Measurements from ENCODE around the gene ATP5PD.

The ATP5PD gene

DNA sequence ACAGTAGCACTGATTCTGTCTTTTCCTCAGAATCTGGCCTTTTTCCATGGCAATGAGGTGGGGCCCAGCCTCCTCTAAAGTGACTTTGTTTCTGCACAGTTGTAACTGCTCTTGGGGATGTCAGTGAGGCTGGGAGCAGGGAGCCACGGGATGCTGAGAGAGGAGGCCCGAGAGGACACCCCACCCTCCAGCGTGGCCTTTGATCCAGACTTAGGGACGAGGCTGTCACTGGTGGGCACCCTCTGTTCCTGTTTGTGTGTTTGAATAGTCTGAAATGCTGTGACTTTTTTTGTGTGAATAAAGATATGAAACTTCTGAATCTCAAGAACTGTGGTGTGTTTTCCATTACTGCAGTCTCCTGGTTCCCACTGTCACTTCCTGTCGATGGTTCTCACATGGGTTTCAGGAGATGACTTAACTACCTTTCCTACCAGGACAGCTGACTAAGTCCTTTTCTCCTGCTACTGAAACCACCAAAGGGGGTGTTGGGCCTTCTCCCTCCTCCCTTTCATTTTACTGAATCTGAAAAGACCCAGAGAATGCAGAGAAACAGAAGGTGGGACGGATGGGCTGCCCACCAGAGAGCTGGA is 18.9 kb upstream of the ATP5PD start:
- H3K36me3 ChIP-seq (ENCODE audit: insufficient read depth, low read length), result peaks cover 22% of the 10 kb centered on the region
- H2AFZ ChIP-seq (ENCODE audit: low read length), result no peak overlapping the region
- no peak overlapping the region for H3K9ac ChIP-seq (ENCODE audit: low read length)
- no peak overlapping the region for H3K4me3 ChIP-seq (ENCODE audit: low read depth, low read length, poor library complexity, severe bottlenecking)
- no peaks in the 10 kb centered on the region for H4K20me1 ChIP-seq (ENCODE audit: insufficient read depth, low read length)
- H3F3A ChIP-seq (ENCODE audit: insufficient read depth, low read length), result no peaks in the 10 kb centered on the region
- no peaks in the 10 kb centered on the region for H3K9me3 ChIP-seq (ENCODE audit: low read length)
- no peaks in the 10 kb centered on the region for H3K79me2 ChIP-seq (ENCODE audit: insufficient read depth, low read length)
- no peak overlapping the region for H3K4me2 ChIP-seq (ENCODE audit: low read length)
- no peak for TF ChIP-seq EZH2 (IDR thresholded peaks at IDR 0.05; ENCODE audit: borderline replicate concordance, low read length)
- TF ChIP-seq, protein P1, sequence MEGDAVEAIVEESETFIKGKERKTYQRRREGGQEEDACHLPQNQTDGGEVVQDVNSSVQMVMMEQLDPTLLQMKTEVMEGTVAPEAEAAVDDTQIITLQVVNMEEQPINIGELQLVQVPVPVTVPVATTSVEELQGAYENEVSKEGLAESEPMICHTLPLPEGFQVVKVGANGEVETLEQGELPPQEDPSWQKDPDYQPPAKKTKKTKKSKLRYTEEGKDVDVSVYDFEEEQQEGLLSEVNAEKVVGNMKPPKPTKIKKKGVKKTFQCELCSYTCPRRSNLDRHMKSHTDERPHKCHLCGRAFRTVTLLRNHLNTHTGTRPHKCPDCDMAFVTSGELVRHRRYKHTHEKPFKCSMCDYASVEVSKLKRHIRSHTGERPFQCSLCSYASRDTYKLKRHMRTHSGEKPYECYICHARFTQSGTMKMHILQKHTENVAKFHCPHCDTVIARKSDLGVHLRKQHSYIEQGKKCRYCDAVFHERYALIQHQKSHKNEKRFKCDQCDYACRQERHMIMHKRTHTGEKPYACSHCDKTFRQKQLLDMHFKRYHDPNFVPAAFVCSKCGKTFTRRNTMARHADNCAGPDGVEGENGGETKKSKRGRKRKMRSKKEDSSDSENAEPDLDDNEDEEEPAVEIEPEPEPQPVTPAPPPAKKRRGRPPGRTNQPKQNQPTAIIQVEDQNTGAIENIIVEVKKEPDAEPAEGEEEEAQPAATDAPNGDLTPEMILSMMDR (IDR thresholded peaks at IDR 0.05; ENCODE audit: low read length), result no peak
- no peak overlapping the region for H3K27ac ChIP-seq (ENCODE audit: low read depth, low read length, poor library complexity, severe bottlenecking)
- no peaks in the 10 kb centered on the region for H3K27me3 ChIP-seq (ENCODE audit: insufficient read depth, low read length)
- H3K9me2 ChIP-seq (ENCODE audit: low read depth, low read length), result no peaks in the 10 kb centered on the region
- no peaks in the 10 kb centered on the region for H3K4me1 ChIP-seq (ENCODE audit: insufficient read depth, low read length, severe bottlenecking)

DNA sequence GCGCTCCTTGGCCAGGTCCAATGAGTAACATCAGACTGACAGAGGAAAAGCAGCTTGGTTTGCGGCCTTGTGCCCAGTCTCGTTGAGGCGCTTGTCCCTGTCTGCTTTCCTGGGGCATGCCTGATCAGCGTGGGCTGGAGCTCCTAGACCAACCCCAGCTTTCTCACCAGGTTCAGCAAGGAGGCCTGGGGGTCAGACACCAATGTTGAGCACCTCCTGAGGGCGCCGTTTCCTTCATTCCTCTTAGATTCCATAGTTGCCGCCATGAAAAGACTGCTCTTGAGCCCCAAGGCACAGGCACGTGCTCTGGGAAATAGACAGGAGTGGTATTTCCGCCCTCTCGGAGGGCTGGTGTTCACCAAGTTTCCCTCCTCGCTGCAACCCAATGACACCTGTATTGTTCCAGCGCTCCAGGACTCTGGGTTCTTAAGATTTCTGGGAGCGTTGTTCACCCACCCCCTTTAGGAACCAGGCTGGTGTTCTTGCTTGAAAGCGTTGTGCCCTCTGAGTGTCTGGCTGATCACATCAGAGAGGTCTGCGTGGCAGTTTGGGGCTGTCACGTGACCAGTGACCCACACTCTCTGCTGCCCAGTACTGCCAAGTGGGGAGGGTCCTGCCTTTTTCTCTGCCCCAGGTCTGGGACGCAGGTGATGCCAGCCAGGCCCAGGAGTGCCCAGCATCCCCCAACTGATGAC is 18.2 kb upstream of the ATP5PD start:
- Histone ChIP-seq H3K9ac (ENCODE audit: low read length) (no peak overlapping the region), H3K4me1 (ENCODE audit: insufficient read depth, low read length, severe bottlenecking) (no peaks in the 10 kb centered on the region), H3F3A (ENCODE audit: insufficient read depth, low read length) (no peaks in the 10 kb centered on the region), H4K20me1 (ENCODE audit: insufficient read depth, low read length) (no peaks in the 10 kb centered on the region), H3K4me3 (ENCODE audit: low read depth, low read length, poor library complexity, severe bottlenecking) (no peak overlapping the region), H2AFZ (ENCODE audit: low read length) (no peak overlapping the region), H3K27me3 (ENCODE audit: insufficient read depth, low read length) (no peaks in the 10 kb centered on the region), H3K9me2 (ENCODE audit: low read depth, low read length) (no peaks in the 10 kb centered on the region), H3K4me2 (ENCODE audit: low read length) (no peak overlapping the region), H3K79me2 (ENCODE audit: insufficient read depth, low read length) (no peaks in the 10 kb centered on the region), H3K27ac (ENCODE audit: low read depth, low read length, poor library complexity, severe bottlenecking) (no peak overlapping the region), H3K9me3 (ENCODE audit: low read length) (no peaks in the 10 kb centered on the region), H3K36me3 (ENCODE audit: insufficient read depth, low read length) (peaks cover 24% of the 10 kb centered on the region)
- TF ChIP-seq EZH2 (IDR thresholded peaks at IDR 0.05; ENCODE audit: borderline replicate concordance, low read length), result no peak
- TF ChIP-seq, protein P1 (IDR thresholded peaks at IDR 0.05; ENCODE audit: low read length), result no peak

DNA sequence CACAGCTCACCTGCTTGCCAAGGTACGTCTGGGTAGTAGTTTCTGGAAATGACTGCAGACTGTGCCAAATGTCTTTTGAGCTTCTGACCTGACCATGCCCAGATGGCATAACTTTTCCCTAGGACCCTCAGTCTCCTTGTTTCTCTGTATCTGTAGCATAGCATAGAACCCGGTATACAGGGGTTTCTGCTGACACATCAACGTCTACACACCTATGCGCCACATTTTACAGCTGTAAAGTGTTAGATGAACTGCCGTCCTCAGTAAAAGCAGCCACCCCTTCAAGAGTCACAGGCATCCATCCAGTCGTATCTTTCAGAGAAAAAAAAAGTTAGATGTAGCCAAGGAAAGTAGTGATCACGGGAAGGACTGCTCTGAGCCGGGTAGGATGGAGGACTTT is 17.7 kb upstream of the ATP5PD start:
- H3K4me1 ChIP-seq (ENCODE audit: insufficient read depth, low read length, severe bottlenecking), result no peaks in the 10 kb centered on the region
- peaks cover 27% of the 10 kb centered on the region for H3K36me3 ChIP-seq (ENCODE audit: insufficient read depth, low read length)
- H3K4me2 ChIP-seq (ENCODE audit: low read length), result no peak overlapping the region
- H4K20me1 ChIP-seq (ENCODE audit: insufficient read depth, low read length), result no peaks in the 10 kb centered on the region
- H3K79me2 ChIP-seq (ENCODE audit: insufficient read depth, low read length), result no peaks in the 10 kb centered on the region
- no peaks in the 10 kb centered on the region for H3K27me3 ChIP-seq (ENCODE audit: insufficient read depth, low read length)
- no peak overlapping the region for H3K4me3 ChIP-seq (ENCODE audit: low read depth, low read length, poor library complexity, severe bottlenecking)
- H3K9me2 ChIP-seq (ENCODE audit: low read depth, low read length), result no peaks in the 10 kb centered on the region
- TF ChIP-seq, protein P1 (IDR thresholded peaks at IDR 0.05; ENCODE audit: low read length), result no peak
- TF ChIP-seq EZH2 (IDR thresholded peaks at IDR 0.05; ENCODE audit: borderline replicate concordance, low read length), result no peak
- H2AFZ ChIP-seq (ENCODE audit: low read length), result no peak overlapping the region
- H3K27ac ChIP-seq (ENCODE audit: low read depth, low read length, poor library complexity, severe bottlenecking), result no peak overlapping the region
- H3K9me3 ChIP-seq (ENCODE audit: low read length), result no peaks in the 10 kb centered on the region
- H3F3A ChIP-seq (ENCODE audit: insufficient read depth, low read length), result no peaks in the 10 kb centered on the region
- H3K9ac ChIP-seq (ENCODE audit: low read length), result no peak overlapping the region

All from OCI-LY1 (cell line).